HG02642 (cell line): ENCODE measurements around the gene FLYWCH2.
A peak's percentile ranks its signal among the peaks of the same experiment; 100 is the strongest.

Experiments
- ATAC-seq: cut with Tn5 transposase; IDR thresholded peaks from one replicate; pipeline ENCODE4 v1.9.1; 2021; ENCODE audit warnings: mild to moderate bottlenecking; ENCODE audit not compliant: unreplicated experiment, poor library complexity

FLYWCH2 gene

GRCh38 chr16:2874912-2875362 is 8.1 kb upstream of the FLYWCH2 start:
- peak; percentile 74 for ATAC-seq

- no peak for ATAC-seq
These were observed 3.0 kb upstream of the FLYWCH2 start for GRCh38 chr16:2879854-2880508.

- ATAC-seq, result peak; percentile 8
These were observed 999 bp upstream of the FLYWCH2 start for GRCh38 chr16:2881783-2882649.

GRCh38 chr16:2883458-2883908 is 468 bp downstream of the FLYWCH2 start:
- peak; percentile 6 for ATAC-seq

GRCh38 chr16:2884041-2884451 is 1.0 kb downstream of the FLYWCH2 start:
- no peak for ATAC-seq

GRCh38 chr16:2894231-2894630 is 11.2 kb downstream of the FLYWCH2 start:
- ATAC-seq, result no peak

GRCh38 chr16:2895813-2896212 is 12.8 kb downstream of the FLYWCH2 start:
- ATAC-seq, result no peak

- ATAC-seq, result no peak
These were observed 13.5 kb downstream of the FLYWCH2 start for GRCh38 chr16:2896480-2897010.

GRCh38 chr16:2897110-2897509 is 14.1 kb downstream of the FLYWCH2 start:
- ATAC-seq, result no peak

- ATAC-seq, result no peak
These were observed 16.0 kb downstream of the FLYWCH2 start for GRCh38 chr16:2898831-2899563.

GRCh38 chr16:2899564-2900072 is 16.6 kb downstream of the FLYWCH2 start:
- no peak for ATAC-seq

GRCh38 chr16:2900526-2901075 is 17.6 kb downstream of the FLYWCH2 start:
- ATAC-seq, result no peak

GRCh38 chr16:2902337-2903130 is 19.5 kb downstream of the FLYWCH2 start:
- no peak for ATAC-seq

- peak; percentile 53 for ATAC-seq
These were observed 21.3 kb downstream of the FLYWCH2 start for GRCh38 chr16:2904100-2904921.

GRCh38 chr16:2904922-2905240 is 21.9 kb downstream of the FLYWCH2 start:
- ATAC-seq, result no peak

- peak; percentile 75 for ATAC-seq
These were observed 22.4 kb downstream of the FLYWCH2 start for GRCh38 chr16:2905241-2905987.

GRCh38 chr16:2905988-2906387 is 23.0 kb downstream of the FLYWCH2 start:
- ATAC-seq, result no peak
